Measurements from ENCODE around the gene SLC5A3.

Gene SLC5A3

DNA sequence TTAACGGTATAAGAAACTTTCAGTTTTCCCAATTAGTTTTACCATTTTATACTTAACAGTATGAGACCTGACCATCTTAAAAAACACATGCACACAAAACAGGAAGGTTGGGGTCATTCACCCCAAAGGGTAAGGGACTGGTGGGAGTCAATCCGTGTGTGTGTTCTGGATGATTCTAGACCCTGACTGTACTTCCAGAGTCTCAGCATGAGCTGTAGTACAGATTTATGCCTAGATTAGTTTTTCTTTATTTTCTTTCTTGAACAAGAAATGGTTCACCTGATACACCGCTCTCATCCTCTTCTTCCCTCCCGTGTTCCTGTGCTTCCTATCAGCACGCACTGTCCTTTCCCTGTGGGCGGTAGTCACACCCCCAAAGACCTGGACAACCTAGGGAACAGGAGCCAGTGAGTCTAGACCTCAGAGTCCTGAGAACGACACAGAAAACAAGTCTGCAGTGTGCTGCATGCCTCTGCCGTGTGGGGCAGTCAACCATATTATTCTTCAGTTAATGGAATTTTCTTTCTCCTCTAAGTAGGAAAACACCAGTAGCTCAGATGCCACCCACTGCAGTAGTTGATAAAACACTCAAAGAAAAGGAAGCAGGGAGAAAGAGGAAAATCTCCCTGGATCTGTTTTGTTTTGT lies 38.9 kb upstream of the SLC5A3 start:
- no peak overlapping the region for H3K27ac ChIP-seq
- TF ChIP-seq, protein P1, sequence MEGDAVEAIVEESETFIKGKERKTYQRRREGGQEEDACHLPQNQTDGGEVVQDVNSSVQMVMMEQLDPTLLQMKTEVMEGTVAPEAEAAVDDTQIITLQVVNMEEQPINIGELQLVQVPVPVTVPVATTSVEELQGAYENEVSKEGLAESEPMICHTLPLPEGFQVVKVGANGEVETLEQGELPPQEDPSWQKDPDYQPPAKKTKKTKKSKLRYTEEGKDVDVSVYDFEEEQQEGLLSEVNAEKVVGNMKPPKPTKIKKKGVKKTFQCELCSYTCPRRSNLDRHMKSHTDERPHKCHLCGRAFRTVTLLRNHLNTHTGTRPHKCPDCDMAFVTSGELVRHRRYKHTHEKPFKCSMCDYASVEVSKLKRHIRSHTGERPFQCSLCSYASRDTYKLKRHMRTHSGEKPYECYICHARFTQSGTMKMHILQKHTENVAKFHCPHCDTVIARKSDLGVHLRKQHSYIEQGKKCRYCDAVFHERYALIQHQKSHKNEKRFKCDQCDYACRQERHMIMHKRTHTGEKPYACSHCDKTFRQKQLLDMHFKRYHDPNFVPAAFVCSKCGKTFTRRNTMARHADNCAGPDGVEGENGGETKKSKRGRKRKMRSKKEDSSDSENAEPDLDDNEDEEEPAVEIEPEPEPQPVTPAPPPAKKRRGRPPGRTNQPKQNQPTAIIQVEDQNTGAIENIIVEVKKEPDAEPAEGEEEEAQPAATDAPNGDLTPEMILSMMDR (conservative IDR thresholded peaks at IDR 0.05), result no peak; the same call in 1 of the 2 replicates

DNA sequence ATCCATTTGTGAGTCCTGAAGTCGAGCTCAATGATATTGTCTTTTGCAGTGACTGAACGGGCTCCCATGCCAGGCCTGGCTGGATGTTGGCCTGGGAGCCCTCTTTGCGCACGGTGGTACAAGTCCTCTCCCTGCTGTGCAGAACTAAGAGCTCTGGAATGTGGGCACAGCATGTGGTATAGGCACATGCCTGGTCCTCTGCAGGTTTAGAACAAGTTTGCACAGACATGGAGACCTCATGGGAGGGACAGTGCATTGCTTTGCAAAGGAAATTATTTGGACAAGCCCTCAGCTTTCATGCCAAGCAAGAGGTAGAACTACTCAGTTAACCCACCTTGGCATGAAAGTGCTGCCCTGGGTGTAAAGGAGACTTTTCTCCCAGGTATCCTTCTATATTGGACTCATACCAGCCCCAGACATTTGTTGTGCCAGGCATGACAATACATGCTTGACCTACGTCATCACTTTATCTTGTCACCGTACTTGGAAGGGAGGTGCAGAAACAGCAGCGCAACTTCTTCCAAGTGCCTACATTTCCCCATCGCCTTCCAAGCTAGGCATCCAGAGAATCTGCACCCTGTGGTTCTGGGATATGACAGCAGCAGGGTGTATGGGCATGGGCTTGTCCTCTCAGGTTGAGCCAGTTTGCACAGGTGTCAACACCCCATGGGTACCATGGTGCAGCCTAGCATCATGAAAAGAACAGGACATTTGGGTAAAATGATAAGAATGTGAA lies 37.6 kb upstream of the SLC5A3 start:
- no peak overlapping the region for H3K27ac ChIP-seq
- TF ChIP-seq, protein P1 (conservative IDR thresholded peaks at IDR 0.05), result no peak

DNA sequence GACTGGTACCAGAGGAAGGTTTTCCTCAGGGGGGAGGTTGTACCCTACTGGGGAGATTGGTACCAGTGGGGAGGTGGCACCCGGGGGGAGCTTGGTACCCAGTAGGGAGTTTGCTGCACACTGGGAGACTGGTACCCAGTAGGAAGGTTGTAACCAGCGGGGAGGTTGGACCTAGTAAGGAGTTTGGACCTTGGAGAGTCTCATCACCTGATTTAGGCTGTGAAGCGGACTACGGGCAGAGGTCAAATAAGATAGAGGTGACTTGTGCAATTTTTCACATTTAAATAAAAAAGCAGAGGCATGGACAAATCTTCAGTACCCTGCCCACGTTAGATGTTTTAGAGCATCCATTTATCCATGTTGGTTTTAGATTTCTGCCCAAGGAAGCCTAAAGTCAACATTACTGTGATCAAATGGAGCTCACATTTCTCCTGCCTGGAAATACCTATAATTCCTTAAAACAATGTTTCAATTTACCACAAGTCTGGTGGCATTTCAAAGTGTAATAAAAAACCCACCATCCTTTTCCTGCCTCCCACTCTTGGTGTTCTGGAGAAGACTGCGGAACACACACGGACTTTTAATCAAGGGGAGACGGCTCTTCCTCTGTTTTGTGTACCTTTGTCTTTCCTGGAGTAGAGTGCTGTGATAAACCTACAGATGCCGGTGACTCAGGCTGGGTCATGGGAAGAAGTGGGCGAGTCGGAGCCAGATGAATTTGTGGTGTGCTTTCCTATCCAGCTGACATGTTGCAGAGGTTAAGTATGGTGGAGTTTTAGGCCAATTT lies 36.2 kb upstream of the SLC5A3 start:
- TF ChIP-seq, protein P1 (conservative IDR thresholded peaks at IDR 0.05), result no peak
- H3K27ac ChIP-seq, result no peak overlapping the region

DNA sequence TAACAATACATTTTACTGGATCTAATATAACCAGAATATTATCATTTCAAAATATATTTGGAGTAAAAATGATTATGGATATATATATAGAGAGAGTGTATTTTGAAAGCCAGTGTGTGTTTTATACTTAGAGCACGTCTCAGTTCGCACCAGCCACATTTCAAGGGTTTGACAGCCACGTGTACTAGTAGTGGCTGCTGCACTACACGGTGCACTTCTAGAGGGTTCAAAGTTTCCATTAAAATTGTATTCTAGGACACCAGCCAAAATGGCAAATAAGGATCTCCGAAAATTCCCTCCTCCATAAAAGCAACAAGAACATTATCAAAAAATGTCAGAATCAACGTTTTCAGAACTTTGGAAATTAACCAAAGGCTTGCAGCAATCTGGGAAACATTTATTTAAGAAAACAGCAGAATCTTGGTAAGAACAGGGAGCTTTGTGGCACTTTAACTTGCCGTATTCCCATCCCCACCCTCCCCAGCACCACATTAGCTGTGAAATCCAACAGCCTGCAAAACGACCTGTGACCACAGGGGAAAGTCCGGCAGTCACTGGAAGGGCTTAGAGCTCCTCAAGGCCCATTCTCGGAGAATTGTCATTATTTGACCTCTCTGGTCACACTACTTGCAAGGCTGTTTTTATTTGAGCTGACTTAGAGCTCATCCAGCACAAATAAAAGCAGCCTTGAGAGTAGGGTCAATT lies 33.5 kb upstream of the SLC5A3 start:
- TF ChIP-seq, protein P1 (conservative IDR thresholded peaks at IDR 0.05), result no peak
- H3K27ac ChIP-seq, result no peak overlapping the region

DNA sequence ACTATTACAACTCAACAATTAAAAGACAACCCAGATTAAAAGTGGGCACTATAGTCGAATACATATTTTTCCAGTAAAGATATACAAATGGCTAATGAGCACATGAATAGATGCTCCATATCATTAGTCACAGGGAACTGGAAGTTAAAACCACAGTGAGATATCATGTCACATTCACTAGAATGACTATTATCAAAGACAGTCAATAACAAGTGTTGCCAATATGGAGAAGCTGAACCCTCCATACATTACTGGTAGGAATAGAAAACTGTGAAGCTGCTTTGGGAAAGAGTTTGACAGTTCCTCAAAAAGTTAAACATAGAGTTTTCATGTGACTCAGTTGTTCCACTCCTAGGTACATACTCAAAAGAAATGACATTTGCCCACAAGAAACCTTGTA lies 30.6 kb upstream of the SLC5A3 start:
- no peak overlapping the region for H3K27ac ChIP-seq
- TF ChIP-seq, protein P1 (conservative IDR thresholded peaks at IDR 0.05), result no peak

DNA sequence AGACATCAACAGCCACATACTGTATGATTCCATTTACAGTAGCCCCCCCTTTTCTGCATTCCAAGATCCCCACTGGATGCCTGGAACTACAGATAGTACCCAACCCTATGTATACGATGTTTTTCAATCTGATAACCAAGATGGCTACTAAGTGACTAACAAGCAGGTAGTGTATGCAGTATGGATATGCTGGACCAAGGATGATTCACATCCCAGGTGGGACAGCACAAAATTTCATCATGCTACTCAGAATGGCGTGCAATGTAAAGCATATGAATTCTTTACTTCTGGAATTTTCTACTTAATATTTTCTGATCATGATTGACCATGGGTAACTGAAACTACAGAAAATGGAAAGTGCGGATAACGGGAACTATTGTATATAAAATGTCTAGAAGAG lies 30.0 kb upstream of the SLC5A3 start:
- TF ChIP-seq, protein P1 (conservative IDR thresholded peaks at IDR 0.05), result no peak
- H3K27ac ChIP-seq, result no peak overlapping the region

DNA sequence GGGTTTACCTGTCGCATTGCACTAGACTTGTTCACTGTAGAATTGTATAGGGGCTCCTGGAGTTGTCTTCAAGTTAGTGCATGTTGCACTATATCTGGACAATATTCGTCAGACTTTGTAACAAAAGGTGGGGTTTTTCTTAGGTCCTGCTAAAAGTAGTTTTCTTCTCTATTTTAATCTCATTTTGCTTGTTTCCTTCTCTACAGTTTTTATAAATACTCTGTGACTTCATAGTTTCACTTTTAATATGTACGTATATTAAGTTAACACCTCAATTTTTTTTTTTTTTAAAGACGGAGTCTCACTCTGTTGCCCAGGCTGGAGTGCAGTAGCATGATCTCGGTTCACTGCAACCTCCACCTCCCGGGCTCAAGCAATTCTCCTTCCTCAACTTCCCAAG lies 26.5 kb upstream of the SLC5A3 start:
- TF ChIP-seq, protein P1 (conservative IDR thresholded peaks at IDR 0.05), result no peak

More for the DNA sequence above, 26.5 kb upstream of the SLC5A3 start:
- H3K27ac ChIP-seq, result no peak overlapping the region

Data from VCaP (cell line).